Lower lobe of right lung (tissue), 2 donors: ENCODE measurements around the gene KCNN4. TPM values are rescaled to one million over a fixed set of nuclear protein-coding genes. Genes with fewer than 3 reads are reported as not detected.

Experiments
- ATAC-seq, 2 donors: fragments of 200-7000 bp; cut with Tn5 transposase; one replicate each; pipeline ENCODE4 v1.9.1; 2020 to 2022; ENCODE audit warnings: mild to moderate bottlenecking in 2 of 2, moderate library complexity in 2 of 2
- DNase-seq: peaks from one replicate; pipeline ENCODE4 v3.0.0-alpha.2; 2020
- H3K27ac ChIP-seq: fragments of 200-600 bp; one replicate; pipeline ENCODE4 v1.8.0; 2022
- H3K27me3 ChIP-seq: fragments of 200-600 bp; one replicate; pipeline ENCODE4 v1.8.0; 2022; ENCODE audit warnings: low read depth
- H3K36me3 ChIP-seq: fragments of 200-600 bp; one replicate; pipeline ENCODE4 v1.8.0; 2022; ENCODE audit warnings: mild to moderate bottlenecking
- H3K4me1 ChIP-seq: fragments of 200-600 bp; one replicate; pipeline ENCODE4 v1.8.0; 2022
- H3K4me3 ChIP-seq: fragments of 200-600 bp; one replicate; pipeline ENCODE4 v1.8.0; 2022; ENCODE audit warnings: mild to moderate bottlenecking
- H3K9me3 ChIP-seq: fragments of 200-600 bp; one replicate; pipeline ENCODE4 v1.8.0; 2022
- CTCF ChIP-seq: fragments of 200-600 bp; IDR thresholded peaks from one replicate; pipeline ENCODE4 v1.8.0; 2022; ENCODE audit warnings: antibody characterized with exemption, mild to moderate bottlenecking
- intact Hi-C: fragments of 100-400 bp; cut with DNase I; formaldehyde crosslinking; loops from one replicate; pipeline ENCODE4 v1.11.0; 2022
- total RNA-seq: library from RNA; stranded (reverse); fragmentation: NEBNext Ultra II Directional; extraction: Animal tissue kit (Norgen Biotek cat#: 25700); gene quantifications from one replicate; pipeline ENCODE4 v1.2.1, GENCODE V29; 2021
- donor health status: DM: no; HTN: yes; CAD: no; lungs with severe emphysema.

KCNN4 gene
- total RNA-seq, 1 donor from 2014 or later: 3.6 TPM

DNA sequence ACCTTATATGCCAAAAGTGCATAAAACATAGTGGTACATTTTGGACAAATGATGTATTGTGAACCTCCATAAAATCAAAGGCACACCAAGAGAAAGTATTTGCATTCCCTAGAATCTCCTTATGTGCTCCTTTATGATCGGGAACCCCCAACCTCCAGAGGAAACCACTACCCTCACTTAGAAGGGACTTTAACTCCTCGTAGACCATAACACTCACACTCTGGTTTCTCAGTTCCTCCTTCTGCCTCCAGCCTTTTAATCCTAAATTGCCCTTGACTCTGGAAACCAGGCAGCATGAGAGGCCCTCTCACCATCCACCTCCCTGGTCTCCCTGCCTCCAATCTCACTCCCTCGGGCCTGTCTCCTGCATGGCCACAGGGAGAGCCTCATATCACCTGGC, 9.8 kb upstream of the KCNN4 start:
- no peak overlapping the region for H3K27ac ChIP-seq
- H3K4me3 ChIP-seq: no peak overlapping the region
- ATAC-seq (no peak), DNase-seq (no peak)
- intact Hi-C loops: no loop called here
- no peak for TF ChIP-seq CTCF
- H3K9me3 ChIP-seq: no peaks in the 10 kb centered on the region
- H3K4me1 ChIP-seq: no peaks in the 10 kb centered on the region
- H3K27me3 ChIP-seq: no peaks in the 10 kb centered on the region
- H3K36me3 ChIP-seq: no peaks in the 10 kb centered on the region

GRCh38 chr19:43789029-43789428, 8.3 kb upstream of the KCNN4 start:
- peaks cover 4% of the 10 kb centered on the region for H3K4me1 ChIP-seq

GRCh38 chr19:43786665-43787064, 5.9 kb upstream of the KCNN4 start:
- peaks cover 6% of the 10 kb centered on the region for H3K27me3 ChIP-seq
- no peaks in the 10 kb centered on the region for H3K36me3 ChIP-seq
- H3K9me3 ChIP-seq: no peaks in the 10 kb centered on the region
- TF ChIP-seq CTCF: no peak
- ATAC-seq: no peak
- H3K27ac ChIP-seq: no peak overlapping the region
- H3K4me3 ChIP-seq: no peak overlapping the region
- intact Hi-C loops: no loop called here
- no peak for DNase-seq
- peaks cover 4% of the 10 kb centered on the region for H3K4me1 ChIP-seq

More at GRCh38 chr19:43789029-43789428, 8.3 kb upstream of the KCNN4 start:
- DNase-seq (no peak), ATAC-seq (no peak)
- Histone ChIP-seq H3K4me3 (no peak overlapping the region), H3K27ac (no peak overlapping the region), H3K9me3 (no peaks in the 10 kb centered on the region), H3K27me3 (no peaks in the 10 kb centered on the region), H3K36me3 (no peaks in the 10 kb centered on the region)
- TF ChIP-seq CTCF: no peak
- intact Hi-C loops: no loop called here

DNA sequence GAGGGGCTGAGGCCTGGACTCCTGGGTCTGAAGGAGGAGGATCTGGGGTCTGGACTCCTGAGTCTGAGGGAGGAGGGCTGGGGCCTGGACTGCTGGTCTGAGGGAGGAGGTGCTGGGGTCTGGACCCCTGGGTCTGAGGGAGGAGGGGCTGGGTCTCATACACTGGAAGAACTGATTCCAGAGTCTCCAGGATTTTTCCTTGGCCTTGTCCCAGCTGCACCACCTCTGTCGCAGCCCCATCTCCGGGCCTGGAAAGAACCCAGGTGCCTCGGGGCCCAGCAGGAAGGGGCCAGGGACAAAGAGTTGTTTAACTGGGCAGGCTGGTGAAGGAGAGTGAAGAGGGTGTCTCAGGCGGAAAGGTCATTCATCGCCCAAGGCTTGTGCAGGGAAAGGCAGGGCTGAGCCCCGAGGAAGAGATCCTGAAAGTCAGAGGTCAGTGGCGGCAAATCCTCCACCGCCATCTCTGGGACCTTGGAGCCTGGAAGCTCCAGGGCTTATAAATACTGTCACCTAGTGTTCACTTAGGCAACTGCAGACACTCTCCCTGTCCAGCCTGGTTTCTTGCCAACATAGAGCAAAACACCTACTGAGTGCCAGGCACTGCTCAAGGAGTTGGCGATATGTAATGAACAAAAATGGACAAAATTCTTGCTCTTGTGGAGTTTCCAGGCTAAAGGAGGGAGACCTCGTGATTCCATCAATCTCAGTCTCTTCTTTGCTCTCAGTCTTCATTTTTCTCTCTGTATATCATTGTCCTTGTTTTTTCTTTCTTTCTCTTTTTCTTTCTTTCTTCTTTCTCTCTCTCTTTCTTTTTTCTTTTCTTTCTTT, 4.4 kb upstream of the KCNN4 start:
- ATAC-seq: peak; percentile 85 to 89
- peak; percentile 98 for TF ChIP-seq CTCF

DNA sequence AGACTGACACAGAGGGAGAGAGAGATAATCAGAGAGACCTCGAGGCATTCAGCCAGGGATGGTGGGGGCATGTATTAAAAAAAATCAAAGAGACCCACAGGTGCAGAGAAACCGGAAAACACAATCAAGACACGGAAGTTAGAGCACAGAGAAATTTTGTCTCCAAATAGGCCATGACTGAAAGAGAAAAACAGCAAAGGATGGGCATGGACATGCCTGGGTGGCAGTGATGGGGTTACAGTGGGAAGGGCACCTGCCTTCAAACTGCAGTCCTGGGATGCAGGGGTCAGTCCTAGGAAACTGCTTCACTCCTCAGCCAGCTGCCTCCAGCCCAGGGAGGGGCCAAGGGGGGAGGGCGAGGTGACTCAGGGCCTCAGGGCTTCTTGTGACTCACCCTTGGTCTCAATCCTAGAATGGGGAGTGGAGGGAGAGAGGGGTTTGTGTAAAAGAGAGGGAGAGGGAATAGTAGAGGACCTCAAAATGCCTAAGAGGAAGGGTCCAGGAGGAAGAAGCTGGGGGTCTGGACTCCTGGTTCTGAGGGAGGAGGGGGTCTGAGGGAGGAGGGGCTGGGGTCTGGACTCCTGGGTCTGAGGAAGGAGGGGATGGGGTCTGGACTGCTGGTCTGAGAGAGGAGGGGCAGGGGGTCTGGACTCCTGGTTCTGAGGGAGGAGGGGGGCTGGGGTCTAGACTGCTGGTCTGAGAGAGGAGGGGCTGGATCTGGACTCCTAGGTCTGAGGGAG, 3.6 kb upstream of the KCNN4 start:
- DNase-seq: no peak
- no peaks in the 10 kb centered on the region for H3K9me3 ChIP-seq
- H3K4me3 ChIP-seq: no peak overlapping the region
- peak; percentile 53 to 54 for ATAC-seq
- TF ChIP-seq CTCF: no peak
- H3K4me1 ChIP-seq: peaks cover 12% of the 10 kb centered on the region
- intact Hi-C loops: no loop called here
- no peak overlapping the region for H3K27ac ChIP-seq
- no peaks in the 10 kb centered on the region for H3K36me3 ChIP-seq
- peaks cover 6% of the 10 kb centered on the region for H3K27me3 ChIP-seq

More for the DNA sequence above, 4.4 kb upstream of the KCNN4 start:
- Histone ChIP-seq H3K36me3 (no peaks in the 10 kb centered on the region), H3K4me3 (no peak overlapping the region), H3K4me1 (peaks cover 4% of the 10 kb centered on the region), H3K27ac (no peak overlapping the region), H3K9me3 (no peaks in the 10 kb centered on the region), H3K27me3 (peaks cover 6% of the 10 kb centered on the region)
- intact Hi-C loops: no loop called here
- peak; percentile 71 for DNase-seq
